ENCODE results near the gene CD53. TPM values are rescaled to one million over a fixed set of nuclear protein-coding genes. Genes with fewer than 3 reads are reported as not detected.

Gene CD53
- total RNA-seq, 4 donors from 2014 or later, result 2.2 to 7.5 (median 6.0) TPM

- no peak for ATAC-seq
- Histone ChIP-seq H3K36me3 (no peaks in the 10 kb centered on the region), H3K27ac (no peak overlapping the region), H3K9me3 (no peaks in the 10 kb centered on the region), H3K27me3 (no peaks in the 10 kb centered on the region), H3K4me1 (no peaks in the 10 kb centered on the region), H3K4me3 (no peak overlapping the region)
- intact Hi-C loops (cut with DNase I; ENCODE audit: low total_unique reads), result no loop called here
- TF ChIP-seq CTCF (IDR thresholded peaks at IDR 0.05 in 4 of 5, conservative IDR thresholded peaks at IDR 0.05 in 1 of 5), result no peak
- no peak for TF ChIP-seq POLR2A (IDR thresholded peaks at IDR 0.05)
- no peak for DNase-seq
- in situ Hi-C loops (cut with MboI; ENCODE audit: low sequenced_read_pairs in 4 of 4), result no loop called here
Observed at GRCh38 chr1:110864287-110864686, 8.7 kb upstream of the CD53 start.

GRCh38 chr1:110870721-110871388, 2.1 kb upstream of the CD53 start:
- DNase-seq, result no peak
- TF ChIP-seq POLR2A (IDR thresholded peaks at IDR 0.05), result no peak
- no peak for TF ChIP-seq CTCF (IDR thresholded peaks at IDR 0.05 in 4 of 5, conservative IDR thresholded peaks at IDR 0.05 in 1 of 5)
- Histone ChIP-seq H3K4me1 (no peaks in the 10 kb centered on the region), H3K9me3 (no peaks in the 10 kb centered on the region), H3K27ac (no peak overlapping the region), H3K36me3 (no peaks in the 10 kb centered on the region), H3K27me3 (no peaks in the 10 kb centered on the region), H3K4me3 (no peak overlapping the region)
- intact Hi-C loops (cut with DNase I; ENCODE audit: low total_unique reads), result no loop called here
- no peak for ATAC-seq
- in situ Hi-C loops (cut with MboI; ENCODE audit: low sequenced_read_pairs in 4 of 4), result no loop called here

GRCh38 chr1:110872366-110872744, 593 bp upstream of the CD53 start:
- DNase-seq (no peak), ATAC-seq (no peak)
- H3K27me3 ChIP-seq, result no peaks in the 10 kb centered on the region
- in situ Hi-C loops (cut with MboI; ENCODE audit: low sequenced_read_pairs in 4 of 4) (no loop called here), intact Hi-C loops (cut with DNase I; ENCODE audit: low total_unique reads) (no loop called here)
- no peaks in the 10 kb centered on the region for H3K9me3 ChIP-seq
- no peak overlapping the region for H3K27ac ChIP-seq
- TF ChIP-seq POLR2A (IDR thresholded peaks at IDR 0.05), result no peak
- no peak for TF ChIP-seq CTCF (IDR thresholded peaks at IDR 0.05 in 4 of 5, conservative IDR thresholded peaks at IDR 0.05 in 1 of 5)
- H3K4me1 ChIP-seq, result no peaks in the 10 kb centered on the region
- no peaks in the 10 kb centered on the region for H3K36me3 ChIP-seq
- H3K4me3 ChIP-seq, result no peak overlapping the region

GRCh38 chr1:110873856-110874255, 908 bp downstream of the CD53 start:
- ATAC-seq (no peak), DNase-seq (no peak)
- Histone ChIP-seq H3K9me3 (no peaks in the 10 kb centered on the region), H3K4me3 (peak overlapping the region in 1 of 4 donors; percentile 29), H3K27ac (no peak overlapping the region), H3K27me3 (no peaks in the 10 kb centered on the region), H3K36me3 (no peaks in the 10 kb centered on the region), H3K4me1 (no peaks in the 10 kb centered on the region)
- TF ChIP-seq POLR2A (IDR thresholded peaks at IDR 0.05), result no peak
- TF ChIP-seq CTCF (IDR thresholded peaks at IDR 0.05 in 4 of 5, conservative IDR thresholded peaks at IDR 0.05 in 1 of 5), result no peak
- intact Hi-C loops (cut with DNase I; ENCODE audit: low total_unique reads) (no loop called here), in situ Hi-C loops (cut with MboI; ENCODE audit: low sequenced_read_pairs in 4 of 4) (no loop called here)

Data from gastrocnemius medialis (tissue), 4 donors.